ENCODE results near the gene AP1B1.
"Not testable (repeated sequence)": the region's sequence is repeated elsewhere in the genome, so short reads cannot be mapped to it uniquely, and the experiment has no call there.

AP1B1 gene

DNA sequence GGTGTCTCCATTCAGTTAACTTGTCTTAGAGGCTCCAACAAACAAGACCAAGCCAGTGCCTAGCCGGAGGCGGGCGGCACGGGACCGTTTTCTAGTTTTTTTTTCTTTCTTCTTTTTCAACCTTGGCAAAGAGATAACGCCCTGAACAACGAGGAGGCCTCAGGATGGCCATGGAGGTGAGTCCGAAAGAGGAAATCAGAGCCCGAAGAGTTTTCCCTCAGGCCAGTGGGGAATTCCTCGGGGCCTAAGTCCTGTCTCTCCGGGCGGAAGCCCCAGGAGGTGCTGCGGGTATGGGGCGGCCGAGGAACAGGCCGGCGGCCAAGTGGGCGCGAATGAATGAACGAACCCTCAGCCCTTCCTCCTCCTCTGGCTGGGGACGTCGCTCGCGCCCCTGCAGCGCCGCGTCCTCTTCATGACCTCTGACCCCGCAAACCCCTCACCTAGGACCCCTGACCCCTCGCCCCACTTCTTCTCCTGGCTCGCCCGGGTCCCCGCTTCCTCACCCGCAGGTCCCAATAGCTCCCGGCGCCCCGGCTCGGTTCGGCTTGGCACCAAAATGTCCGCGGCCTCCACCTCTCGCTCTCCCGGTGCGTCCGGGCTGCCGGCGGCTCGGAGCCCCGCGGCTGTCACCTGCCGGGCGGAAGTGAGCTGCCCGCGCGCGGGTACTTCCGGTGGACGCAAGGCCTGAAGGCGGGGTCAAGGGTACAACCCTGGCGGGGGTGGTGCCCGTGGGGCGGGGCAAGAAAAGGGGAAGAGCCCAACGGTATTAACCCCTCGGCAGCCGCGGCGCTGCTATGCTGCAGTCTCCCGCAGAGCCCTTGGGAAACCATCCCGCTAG, at the start of gene AP1B1:
AP1B1 (minus strand) TSS at position 650 of the 838 bp plus-strand sequence. CDS start 21,327 bp downstream, outside the sequence.
- peak; percentile 89 for DNase-seq

DNA sequence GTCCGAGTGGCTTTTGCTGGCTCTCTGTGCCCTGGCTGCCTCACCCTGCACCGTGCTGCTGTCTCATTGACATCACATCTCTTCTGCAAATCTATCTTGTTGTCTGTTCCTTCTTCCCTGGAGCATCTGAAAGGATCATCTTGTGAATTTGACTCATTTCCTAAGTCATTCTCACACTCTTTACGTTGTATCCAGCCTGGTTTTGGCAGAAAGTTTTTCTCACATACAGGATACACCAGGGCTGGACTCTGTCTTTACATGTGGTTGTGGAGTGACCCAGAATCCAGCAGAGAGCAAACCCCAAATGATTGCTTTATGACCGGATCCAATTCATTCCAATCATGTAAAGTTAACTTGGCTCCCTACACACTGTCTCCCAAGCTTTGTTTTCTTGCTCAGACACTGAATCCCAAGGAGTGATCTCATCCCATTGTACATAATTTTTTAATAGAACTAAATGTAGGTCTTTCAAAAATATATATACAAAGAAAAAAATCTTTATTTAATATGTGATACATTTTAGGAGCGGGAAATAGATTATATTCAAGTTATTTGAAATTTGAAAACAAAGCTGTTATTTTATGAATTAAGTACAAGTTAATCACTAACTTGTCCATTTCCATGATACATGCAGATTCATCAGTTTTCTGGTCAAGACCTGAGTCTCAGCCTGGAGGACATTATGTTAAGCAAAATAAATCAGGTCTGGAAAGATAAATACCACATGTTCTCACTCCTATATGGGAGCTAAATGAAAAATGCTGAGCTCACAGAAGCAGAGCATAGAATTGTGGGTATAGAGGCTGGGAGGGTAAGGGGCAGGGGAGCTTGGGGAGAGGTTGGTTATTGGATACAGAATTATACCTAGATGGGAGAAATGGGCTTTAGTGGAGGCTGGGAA, 47.1 kb upstream of the AP1B1 start:
- no peak for DNase-seq

DNA sequence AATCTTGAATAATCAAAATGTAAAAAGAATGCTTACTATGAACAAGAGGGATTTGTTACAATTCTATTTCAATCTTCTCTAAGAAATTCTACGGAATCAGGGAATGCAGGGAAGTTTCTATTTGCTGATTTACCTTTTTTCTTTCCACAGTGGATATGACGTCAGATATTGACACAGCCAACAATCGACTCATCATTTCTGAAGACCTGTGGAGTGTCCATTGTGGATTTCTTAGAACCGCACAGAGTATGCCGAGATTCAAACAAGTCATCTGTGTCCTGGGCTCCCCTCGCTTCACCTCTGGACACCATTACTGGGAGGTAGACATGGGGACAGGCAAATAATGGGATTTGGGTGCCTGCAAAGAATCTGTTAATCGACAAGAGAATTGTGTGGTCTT, 45.9 kb upstream of the AP1B1 start:
- DNase-seq: no peak

DNA sequence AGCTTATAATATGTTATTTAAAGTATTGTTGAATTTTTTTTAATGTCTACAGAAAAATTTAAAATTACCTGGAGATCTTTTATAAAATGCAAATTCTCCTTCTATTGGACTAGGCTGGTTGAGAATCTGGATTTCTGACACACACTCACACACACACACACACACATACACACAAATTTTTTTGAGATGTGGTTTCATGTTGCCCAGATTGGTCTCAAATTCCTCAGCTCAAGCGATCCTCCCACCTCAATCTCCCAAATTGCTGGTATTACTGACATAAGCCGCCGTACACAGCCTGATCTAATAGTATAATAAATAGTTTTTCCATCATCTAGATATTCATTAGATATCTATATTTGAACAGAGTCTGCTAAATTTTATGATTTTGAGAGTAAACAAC, 45.5 kb upstream of the AP1B1 start:
- DNase-seq: no peak

DNA sequence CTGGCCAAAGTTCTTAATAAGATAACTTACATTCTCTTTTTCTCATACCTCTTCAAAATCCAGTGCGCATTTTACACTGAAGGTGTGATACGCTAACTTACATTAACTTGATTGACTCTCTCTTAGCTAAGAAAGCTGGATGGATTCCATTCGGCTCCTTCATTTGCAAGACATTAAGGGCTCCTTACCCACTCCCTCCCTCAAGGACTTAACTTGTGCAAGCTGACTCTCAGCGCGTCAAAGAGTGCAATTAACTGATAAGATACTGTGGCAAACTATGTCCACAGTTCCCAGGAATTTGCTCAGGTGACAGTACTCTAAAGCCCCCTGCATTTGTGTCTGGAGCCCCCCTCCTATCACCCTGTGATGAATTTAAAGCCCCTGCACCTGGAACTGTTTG, 43.6 kb upstream of the AP1B1 start:
- DNase-seq: no peak

DNA sequence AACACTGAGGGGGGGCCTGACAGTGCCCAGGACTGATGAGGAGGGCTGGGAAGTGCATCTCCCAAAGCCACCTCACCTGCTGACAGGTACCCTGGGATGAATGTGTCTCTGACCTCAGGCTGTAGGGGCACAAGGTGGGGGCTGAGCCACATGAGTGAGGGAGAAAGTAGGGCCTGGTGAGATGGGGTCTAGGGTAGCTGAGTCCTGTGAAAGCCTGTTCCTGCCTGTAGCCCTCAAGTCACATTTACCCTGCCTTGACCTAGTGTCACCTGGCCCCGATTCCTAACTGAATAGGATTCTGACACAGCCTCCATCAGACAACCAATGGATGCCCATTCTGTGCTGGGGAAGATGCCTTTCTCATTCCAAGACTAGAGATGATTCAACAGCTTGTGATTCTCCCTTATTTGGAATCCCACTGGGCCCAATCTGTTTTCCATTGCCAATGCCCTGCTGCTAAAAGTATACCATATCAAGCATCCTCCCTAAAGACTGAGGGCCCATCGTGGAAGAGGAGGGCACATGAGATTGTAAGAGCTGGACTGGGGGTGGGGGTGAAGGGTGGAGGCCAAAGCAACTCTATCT, 38.9 kb upstream of the AP1B1 start:
- no peak for DNase-seq

DNA sequence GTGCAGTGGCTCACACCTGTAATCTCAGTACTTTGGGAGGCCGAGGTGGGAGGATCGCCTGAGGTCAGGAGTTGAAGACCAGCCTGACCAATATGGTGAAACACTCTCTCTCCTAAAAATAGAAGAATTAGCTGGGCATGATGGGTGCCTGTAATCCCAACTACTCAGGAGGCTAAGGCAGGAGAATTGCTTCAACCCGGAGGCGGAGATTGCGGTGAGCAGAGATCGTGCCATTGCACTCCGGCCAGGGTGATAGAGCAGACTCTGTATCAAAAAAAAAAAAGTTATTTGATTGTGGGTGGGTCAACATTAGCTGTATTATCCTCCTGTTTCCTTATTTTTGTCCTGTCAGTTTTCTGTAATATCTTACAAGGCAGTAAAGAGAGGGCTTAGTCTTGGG, 38.1 kb upstream of the AP1B1 start:
- DNase-seq: no peak

DNA sequence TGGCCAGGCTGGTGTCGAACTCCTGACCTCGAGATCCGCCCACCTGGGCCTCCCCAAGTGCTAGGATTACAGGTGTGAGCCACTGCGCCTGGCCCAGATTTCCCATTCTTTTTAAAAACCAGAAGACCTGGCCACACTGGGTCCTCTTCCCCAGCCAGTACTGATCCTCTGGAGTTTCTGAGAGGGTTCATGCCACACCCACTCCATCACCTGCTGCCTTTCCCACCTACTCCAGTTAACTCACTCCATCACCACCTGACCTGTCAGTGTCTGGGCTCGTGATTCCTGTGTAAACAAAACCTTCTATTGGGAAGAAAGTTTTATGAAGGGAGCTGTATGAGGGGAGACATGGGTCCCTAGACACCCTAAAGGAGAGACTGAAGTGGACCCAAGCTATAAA, 30.3 kb upstream of the AP1B1 start:
- DNase-seq: not testable (repeated sequence)

DNA sequence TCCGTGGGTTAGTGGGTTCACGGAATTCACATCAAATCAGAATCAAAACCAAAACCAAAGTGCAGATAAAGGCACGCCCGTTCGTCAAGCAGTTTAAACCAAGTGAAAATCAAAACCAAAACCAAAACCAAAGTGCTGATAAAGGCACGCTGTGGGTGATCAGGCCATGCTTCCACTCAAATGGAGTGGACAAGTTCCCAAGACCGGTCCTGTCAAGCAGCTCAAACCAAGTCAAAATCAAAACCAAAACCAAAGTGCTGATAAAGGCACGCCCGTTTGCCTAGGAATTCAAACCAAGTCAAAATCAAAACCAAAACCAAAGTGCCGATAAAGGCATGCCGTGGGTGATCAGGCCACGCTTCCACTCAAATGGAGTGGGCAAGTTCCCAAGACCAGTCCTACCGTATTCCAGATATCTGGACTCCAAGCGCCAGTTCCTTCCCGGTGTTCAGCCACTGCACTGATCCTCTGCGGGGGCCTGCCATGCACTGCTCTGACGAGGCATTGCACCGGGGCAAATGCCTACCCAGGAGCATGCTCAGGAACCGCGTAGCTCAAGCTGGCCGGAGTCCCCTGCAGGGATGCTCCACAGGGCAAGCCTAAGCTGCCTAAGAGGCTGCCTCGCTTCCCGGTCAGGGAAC, 26.7 kb upstream of the AP1B1 start:
- DNase-seq: not testable (repeated sequence)

DNA sequence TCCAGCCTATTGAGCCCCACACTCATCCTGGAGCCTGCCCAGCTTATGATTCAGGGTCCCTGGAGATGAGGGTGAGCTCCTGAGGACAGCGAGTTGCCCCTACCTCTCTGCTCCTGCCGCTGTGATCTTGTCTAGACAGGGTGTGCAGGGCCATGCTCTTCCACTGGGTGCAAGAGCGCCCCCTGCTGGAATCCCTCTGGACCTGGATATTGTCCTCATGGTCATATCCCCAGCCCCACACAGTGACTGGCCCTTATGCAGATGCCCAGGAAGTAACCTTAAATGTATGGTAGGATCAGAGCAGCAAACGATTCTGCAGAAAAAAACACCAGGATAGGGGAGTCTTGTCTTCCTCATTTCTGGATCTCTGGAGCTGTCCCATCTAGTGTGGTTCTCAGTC, 24.4 kb upstream of the AP1B1 start:
- DNase-seq: not testable (repeated sequence)

DNA sequence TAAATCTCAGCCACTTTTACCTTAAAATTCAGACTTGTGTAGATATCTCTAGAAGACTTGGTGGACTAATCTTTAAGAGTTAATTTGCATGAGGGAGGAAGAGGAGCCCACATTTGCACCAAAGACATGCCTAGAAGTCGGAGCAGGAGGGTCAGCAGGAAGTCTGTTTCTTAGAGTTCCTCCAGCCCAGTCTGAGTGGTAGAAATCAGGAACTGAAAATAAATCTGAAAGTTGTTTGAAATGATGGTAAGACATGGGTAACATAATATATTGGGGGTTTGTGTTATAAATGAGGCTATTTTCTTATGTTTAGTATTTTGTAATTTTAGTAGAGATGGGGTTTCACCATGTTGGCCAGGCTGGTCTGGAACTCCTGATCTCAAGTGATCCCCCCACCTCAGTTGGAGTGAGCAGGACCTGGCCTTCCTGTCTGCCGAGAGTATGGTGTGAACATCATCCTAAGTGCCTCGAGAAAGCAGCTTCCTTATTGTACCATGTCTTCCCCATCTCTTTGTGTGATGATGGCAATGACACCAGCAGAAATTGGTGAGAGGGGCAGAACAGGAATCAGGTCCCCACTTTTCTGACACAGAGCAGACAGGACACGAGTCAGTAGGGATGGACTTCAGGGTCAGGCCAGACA, 23.3 kb upstream of the AP1B1 start:
- not testable (repeated sequence) for DNase-seq

DNA sequence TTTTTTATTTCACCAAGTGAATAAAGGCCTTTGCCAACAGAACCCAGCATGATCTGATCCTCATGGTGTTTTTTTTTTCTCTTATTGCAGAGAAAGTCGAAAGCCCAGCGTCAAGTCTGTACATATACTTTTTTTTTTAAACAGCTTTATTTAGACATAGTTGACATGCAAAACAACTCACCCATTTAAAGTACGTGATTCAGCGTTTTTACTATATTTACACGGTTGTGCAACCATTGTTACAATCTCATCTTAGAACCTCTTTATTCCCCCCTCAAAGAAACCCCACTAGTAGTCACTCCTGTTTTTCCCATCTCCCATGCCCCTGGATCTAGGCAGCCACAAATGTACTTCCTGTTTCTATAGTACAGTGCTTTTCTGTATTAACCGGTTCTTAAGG, 20.6 kb upstream of the AP1B1 start:
- DNase-seq: no peak

DNA sequence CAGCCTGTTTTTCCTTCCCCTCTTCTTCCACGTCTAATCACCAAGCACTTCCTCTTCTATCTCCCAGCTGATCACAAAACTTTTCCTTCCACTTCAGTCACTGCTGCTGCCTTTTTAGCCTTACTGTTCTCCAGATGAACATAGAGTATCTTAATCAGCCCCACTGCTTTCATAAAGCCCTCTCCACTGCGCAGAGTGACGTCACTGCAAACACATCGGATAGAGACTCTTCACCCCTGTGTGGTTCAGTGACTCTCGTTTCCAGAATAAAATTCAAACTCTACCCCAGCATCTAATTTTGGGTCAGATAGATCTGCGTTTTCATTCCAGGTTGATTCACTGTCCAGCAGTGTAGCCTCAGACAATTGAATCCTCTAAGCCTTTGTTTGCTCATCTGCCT, 13.2 kb upstream of the AP1B1 start:
- DNase-seq: not testable (repeated sequence)

DNA sequence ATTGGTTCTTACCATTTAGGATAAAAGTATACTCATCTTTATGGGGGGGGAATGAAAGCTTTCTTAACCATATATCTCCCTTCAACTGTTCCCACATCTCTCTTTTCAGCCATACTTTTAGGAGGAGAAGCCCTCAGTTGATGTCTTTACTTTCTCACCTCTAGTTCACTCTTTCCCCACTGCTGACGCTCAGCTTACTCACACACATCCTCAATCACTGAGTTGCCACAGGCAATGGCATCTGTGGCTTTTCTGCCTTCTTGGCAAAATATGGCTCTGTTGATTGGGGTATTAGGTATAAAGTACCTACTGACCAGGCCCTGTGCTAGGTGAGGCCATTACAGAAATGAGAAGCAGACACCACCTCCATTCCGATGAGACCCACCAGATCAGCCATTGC, 12.2 kb upstream of the AP1B1 start:
- DNase-seq: no peak

DNA sequence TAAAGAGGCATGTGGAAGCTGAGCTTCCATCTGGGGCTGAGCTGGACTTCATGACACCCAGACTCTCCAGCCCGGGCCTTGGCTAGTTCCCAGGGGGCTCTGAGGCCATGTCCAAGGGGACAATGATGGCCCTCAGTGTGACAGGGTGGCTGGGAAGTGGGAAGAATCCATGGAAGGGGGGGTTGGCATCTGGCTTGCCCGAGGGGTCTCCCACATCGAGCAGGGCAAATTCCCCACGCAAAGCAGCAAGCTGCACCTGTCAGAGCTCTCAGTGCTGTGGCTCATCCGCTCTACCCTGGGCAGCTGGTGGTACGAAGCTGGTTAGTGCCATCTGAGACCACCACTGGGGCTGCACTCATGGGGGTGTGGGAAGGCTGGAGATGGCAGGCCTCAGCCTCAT, 9.4 kb upstream of the AP1B1 start:
- no peak for DNase-seq

DNA sequence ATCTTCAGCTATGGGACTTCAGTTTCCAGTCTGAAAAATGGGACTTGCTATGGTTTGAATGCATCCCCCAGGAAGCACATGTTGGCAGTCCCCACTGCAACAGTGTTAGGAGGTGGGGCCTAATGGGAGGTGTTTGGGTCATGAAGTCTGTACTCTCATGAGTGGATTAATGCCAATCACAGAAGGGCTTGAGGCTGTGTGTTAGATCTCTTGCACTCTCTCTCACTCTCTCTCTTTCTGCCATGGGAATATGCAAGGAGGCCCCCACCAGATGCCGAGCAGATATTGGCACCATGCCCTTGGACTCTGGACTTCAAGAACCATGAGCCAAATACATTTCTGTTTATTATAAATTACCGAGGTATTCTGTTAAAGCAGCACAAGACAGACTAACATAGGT, 7.8 kb upstream of the AP1B1 start:
- no peak for DNase-seq

DNA sequence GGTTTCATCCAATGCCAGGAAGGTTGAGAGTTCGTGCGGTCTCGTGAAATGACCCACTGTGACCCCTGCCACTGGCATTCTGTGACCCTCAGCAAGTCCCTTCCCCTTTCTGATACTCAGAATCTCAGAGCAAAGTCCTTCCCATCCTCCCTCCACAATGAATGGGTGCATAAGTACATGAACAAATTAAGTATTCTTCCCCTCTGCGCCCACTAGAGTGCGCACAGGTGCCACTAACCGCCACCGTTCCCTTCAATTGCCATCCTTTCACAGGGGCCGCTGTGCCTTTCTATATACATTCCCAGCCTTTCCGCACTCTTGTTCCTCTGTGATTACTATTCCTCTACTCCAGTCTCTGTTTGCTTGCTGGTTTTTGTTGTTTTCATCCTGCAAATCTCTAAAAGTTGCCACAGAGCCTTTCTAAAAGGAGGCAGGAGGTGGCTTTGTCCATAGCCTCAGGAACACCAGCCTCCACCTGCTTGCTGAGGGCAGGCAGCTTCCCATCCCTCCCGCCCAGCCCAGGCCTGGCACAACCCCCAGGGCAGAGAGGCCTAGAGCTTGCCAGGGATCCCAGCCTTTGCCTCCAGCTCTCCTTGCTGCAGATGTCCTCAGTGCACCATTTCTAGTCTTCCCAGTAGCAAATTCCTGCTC, 6.7 kb upstream of the AP1B1 start:
- DNase-seq: peak; percentile 70

DNA sequence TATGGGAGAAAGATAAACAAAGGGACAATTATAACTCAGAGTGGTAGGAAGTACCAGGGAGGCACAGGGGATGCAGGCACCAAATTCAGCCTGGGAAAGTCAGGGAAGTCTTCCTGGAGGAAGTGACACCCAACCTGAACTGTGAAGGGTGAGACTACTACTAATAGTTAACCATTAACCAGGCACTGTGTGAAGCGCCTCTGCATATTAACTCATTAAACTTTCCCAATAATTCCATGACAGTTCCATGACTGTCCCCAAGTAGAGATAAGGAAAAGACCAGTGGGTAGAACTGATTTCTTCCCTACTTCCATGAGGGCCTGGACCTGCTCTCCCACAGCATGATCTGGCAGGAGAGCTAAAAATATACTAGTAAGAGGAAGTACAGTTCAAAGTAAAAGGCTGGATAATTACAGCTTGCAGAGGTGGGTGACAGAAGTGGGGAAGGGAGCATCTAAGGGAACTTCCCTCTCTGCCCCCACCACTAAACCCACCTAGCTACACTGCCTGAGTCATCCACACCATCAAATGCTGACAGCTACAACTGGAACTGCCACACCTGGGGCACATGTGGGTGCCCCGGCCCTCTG, 4.7 kb upstream of the AP1B1 start:
- no peak for DNase-seq

DNA sequence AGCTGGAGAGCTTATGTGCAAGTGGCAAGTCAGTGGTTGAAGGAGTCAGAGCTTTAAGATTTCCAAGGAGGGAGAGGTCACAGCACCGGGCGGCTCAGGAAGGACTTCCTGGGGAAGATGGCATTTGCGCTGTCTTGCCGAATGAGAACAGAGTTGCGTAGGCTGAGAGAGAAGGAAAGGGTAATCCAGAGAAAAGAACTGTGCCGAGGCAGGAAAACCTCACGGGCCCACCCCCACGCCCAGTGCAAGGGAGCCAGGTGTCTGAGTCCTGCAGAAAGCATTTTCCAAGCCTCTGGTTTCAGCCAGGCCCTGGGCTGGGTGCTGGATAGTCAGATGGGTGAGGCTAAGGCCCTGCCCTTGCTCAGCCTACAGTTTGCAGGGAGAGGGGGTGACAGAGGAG, 3.2 kb upstream of the AP1B1 start:
- no peak for DNase-seq

DNA sequence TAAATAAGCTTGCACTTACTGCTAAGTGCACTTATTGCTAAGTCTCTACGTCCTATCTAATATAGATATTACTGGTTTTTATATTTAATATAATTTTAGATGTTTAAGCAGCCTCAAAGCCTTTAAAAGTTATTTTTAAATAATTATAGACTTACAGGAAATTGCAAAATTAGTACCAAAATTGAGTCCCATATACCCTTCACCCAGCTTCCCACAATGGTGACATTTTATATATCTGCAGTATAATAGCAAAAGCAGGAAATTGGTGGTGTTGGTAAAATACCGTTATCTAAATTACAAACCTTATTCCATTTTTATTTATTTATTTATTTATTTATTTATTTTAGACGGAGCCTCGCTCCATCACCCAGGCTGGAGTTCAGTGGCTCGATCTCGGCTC, 1.9 kb upstream of the AP1B1 start:
- no peak for DNase-seq

DNA sequence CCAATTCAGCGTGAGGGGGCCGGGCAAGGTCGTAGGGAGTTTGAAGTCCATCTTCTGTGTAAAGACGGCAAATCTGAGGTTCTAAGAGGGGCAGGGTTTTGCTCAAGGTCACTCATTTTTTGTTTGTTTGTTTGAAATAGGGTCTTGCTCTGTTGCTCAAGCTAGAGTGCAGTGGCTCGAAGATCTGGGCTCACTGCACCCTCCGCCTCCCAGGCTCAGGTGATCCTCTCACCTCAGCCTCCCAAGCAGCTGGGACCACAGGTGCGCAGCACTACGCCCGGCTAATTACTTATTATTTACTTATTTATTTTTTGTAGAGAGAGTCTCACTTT, 355 bp upstream of the AP1B1 start:
- no peak for DNase-seq

DNA sequence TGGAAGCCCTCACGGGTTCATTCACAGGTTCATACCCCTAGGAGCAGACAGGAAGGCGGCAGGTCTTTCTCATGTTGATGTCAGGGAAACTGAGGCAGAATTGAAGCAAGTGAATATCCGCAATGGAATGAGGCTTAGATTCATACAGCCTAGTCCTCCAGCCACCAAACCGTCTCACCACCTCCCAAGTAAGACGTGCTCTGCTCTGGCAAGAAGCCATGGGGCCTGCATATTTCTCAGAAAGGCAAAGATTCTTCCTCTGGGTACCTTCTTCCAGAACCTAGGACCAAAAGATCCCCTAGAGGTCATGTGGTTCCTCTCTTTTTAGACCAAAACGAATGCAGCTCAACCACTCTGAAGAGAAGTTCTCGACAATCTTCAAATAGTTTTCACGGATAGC, 1.7 kb downstream of the AP1B1 start:
- no peak for DNase-seq

All from DMS153 (cell line).